Effector memory CD8-positive, alpha-beta T cell (primary cell): ENCODE measurements around the gene CENPB.
"Not testable (repeated sequence)": the region's sequence is repeated elsewhere in the genome, so short reads cannot be mapped to it uniquely, and the experiment has no call there.

Experiments used
- ATAC-seq: fragments of 150-1000 bp; cut with Tn5 transposase; replicated peaks from 2 replicates; pipeline ENCODE4 v1.10.0; 2021; ENCODE audit warnings: mild to moderate bottlenecking, moderate library complexity
- DNase-seq, 3 experiments: peaks; one replicate each; pipeline ENCODE4 v3.0.0; 2021
- H3K27ac Mint-ChIP-seq, 2 donors: one replicate each; pipeline ENCODE4 v1.8.0; 2022; ENCODE audit warnings: mild to moderate bottlenecking in 2 of 2, mixed read lengths in 2 of 2, moderate library complexity in 2 of 2
- H3K27me3 Mint-ChIP-seq, 2 donors: one replicate each; pipeline ENCODE4 v1.8.0; 2022; ENCODE audit warnings: mixed read lengths in 2 of 2
- H3K36me3 Mint-ChIP-seq: one replicate; pipeline ENCODE4 v1.8.0; 2022; ENCODE audit warnings: mild to moderate bottlenecking, moderate library complexity, mixed read lengths; ENCODE audit not compliant: insufficient read depth
- H3K4me1 Mint-ChIP-seq, 2 donors: one replicate each; pipeline ENCODE4 v1.8.0; 2022; ENCODE audit warnings: low read depth in 2 of 2, mixed read lengths in 2 of 2
- H3K4me3 Mint-ChIP-seq, 2 donors: one replicate each; pipeline ENCODE4 v1.8.0; 2022; ENCODE audit warnings: mild to moderate bottlenecking in 2 of 2, mixed read lengths in 2 of 2, moderate library complexity in 2 of 2
- H3K9me3 Mint-ChIP-seq, 2 donors: one replicate each; pipeline ENCODE4 v1.8.0; 2022; ENCODE audit warnings: mixed read lengths in 2 of 2

The CENPB gene

GRCh38 chr20:3794701-3795420 lies 8.3 kb upstream of the CENPB start:
- peak overlapping the region; percentile 99 to 100 for H3K4me3 Mint-ChIP-seq

GRCh38 chr20:3794168-3794567 lies 7.6 kb upstream of the CENPB start:
- H3K4me3 Mint-ChIP-seq: peak overlapping the region in 1 of 2 donors; percentile 99
- peaks cover 26 to 28% of the 10 kb centered on the region in 2 donors for H3K4me1 Mint-ChIP-seq
- not testable (repeated sequence) for ATAC-seq, H3K9me3 Mint-ChIP-seq, DNase-seq, H3K27me3 Mint-ChIP-seq, H3K27ac Mint-ChIP-seq
- peaks cover 44% of the 10 kb centered on the region for H3K36me3 Mint-ChIP-seq

More at GRCh38 chr20:3794701-3795420, 8.3 kb upstream of the CENPB start:
- Mint-ChIP-seq H3K27ac (peak overlapping the region; percentile 95 to 97), H3K36me3 (peaks cover 46% of the 10 kb centered on the region), H3K9me3 (no peaks in the 10 kb centered on the region), H3K27me3 (no peaks in the 10 kb centered on the region), H3K4me1 (peaks cover 31 to 34% of the 10 kb centered on the region in 2 donors)
- no peak for DNase-seq
- no peak for ATAC-seq

DNA sequence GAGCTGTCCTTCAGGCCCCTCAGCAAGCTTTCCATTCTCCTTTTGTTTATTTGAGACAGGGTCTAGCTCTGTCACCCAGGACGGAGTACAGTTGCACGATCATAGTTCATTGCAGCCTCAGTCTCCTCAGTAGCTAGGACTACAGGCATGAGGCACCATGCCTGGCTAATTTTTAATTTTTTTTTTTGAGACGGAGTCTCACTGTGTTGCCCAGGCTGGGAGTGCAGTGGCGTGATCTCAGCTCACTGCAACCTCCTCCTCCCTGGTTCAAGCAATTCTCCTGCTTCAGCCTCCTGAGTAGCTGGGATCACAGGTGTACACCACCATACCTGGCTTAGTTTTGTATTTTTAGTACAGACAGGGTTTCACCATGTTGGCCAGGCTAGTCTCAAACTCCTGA lies 2.7 kb upstream of the CENPB start:
- H3K27me3 Mint-ChIP-seq, H3K9me3 Mint-ChIP-seq, ATAC-seq, H3K4me3 Mint-ChIP-seq, DNase-seq: not testable (repeated sequence)
- Mint-ChIP-seq H3K27ac (peak overlapping the region in 1 of 2 donors; percentile 90), H3K4me1 (peaks cover 21 to 26% of the 10 kb centered on the region in 2 donors), H3K36me3 (peaks cover 19% of the 10 kb centered on the region)

GRCh38 chr20:3788685-3789155 lies 2.2 kb upstream of the CENPB start:
- ATAC-seq (no peak), DNase-seq (no peak)
- no peaks in the 10 kb centered on the region for H3K9me3 Mint-ChIP-seq
- peaks cover 19% of the 10 kb centered on the region for H3K36me3 Mint-ChIP-seq
- peaks cover 24 to 28% of the 10 kb centered on the region in 2 donors for H3K4me1 Mint-ChIP-seq
- H3K27ac Mint-ChIP-seq: peak overlapping the region in 1 of 2 donors; percentile 90
- no peak overlapping the region for H3K4me3 Mint-ChIP-seq
- H3K27me3 Mint-ChIP-seq: no peaks in the 10 kb centered on the region

DNA sequence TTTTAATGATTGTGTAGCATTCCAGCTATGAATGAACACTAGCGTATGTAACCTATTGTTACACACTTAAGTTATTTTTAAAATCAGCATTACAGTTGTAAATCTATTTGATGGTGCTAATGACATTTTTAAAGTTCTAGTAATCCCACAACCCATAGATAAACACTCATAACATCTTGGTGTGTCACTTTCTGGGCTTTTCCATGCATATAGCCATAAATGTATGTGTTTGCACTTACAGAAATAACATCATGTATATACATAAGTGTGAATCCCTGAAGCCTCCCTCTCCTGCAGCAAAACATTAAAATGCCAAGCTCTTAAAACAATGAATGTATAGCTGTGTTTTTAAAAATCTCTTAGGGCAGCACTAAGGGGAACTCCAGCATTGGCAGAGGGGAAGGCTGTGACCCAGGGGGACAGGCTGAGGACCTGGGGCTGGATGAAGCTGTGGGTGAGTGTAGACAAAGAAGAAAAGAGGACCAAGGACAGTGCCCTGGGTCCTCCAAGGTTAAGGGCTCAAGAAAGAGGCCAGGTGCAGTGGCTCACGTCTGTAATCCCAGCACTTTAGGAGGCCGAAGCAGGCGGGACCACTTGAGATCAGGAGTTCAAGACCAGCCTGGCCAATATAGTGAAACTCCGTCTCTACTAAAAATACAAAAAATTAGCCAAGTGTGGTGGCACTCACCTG lies 929 bp upstream of the CENPB start:
- DNase-seq (no peak), ATAC-seq (no peak)
- H3K9me3 Mint-ChIP-seq: no peaks in the 10 kb centered on the region
- no peaks in the 10 kb centered on the region for H3K27me3 Mint-ChIP-seq
- peak overlapping the region; percentile 26 to 62 for H3K4me3 Mint-ChIP-seq
- peaks cover 19% of the 10 kb centered on the region for H3K36me3 Mint-ChIP-seq
- H3K4me1 Mint-ChIP-seq: peaks cover 27 to 32% of the 10 kb centered on the region in 2 donors
- H3K27ac Mint-ChIP-seq: peak overlapping the region in 1 of 2 donors; percentile 23

GRCh38 chr20:3786126-3786484 lies 435 bp downstream of the CENPB start:
- Mint-ChIP-seq H3K27me3 (no peaks in the 10 kb centered on the region), H3K9me3 (no peaks in the 10 kb centered on the region), H3K4me3 (peak overlapping the region; percentile 70 to 80), H3K27ac (peak overlapping the region in 1 of 2 donors; percentile 67), H3K36me3 (peaks cover 19% of the 10 kb centered on the region), H3K4me1 (peaks cover 36 to 42% of the 10 kb centered on the region in 2 donors)
- ATAC-seq: peak; percentile 36
- peak in 1 of 3 experiments; percentile 32 for DNase-seq

DNA sequence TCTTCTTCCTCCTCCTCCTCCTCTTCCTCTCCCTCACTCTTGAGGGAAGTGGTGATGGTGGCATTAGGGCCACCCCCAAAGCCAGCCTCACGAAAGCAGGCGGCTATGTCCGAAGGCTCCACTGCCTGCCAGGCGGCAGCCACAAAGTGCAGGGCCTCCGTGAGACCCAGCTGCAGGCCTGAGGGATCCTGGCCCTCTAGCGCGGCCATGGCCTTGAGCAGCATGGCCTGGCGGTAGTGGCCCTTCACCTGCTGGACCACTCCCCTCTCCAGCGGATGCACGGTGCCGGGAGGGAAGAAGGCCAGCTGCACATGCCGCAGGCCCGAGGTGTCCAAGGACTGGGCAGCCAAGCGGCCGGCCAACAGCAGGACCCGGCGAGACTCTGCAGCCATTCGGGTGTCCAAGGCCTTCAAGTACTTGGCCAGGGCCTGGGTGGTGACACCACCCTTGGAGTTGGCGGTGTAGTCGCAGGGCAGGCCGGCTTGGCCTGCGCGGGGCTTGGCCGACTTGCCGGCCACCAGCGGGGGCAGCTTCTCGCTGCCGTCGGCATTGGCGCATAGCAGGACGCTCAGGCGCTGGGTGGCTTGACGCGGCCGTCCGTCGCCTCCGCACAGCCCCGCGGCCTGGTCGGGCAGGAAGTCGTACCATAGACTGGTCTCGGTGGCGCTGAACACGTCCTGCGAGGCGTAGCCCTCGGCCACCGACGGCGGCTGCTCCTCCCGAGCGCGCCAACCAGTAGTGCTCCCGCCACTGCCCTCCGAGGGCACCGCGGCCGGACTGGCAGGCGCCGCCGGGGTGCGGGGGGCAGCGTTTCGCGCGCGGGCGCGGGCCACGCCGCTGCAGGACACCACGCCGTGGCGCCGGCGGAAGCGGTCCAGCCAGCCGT lies 1.1 kb downstream of the CENPB start:
- H3K27me3 Mint-ChIP-seq: no peaks in the 10 kb centered on the region
- ATAC-seq: no peak

DNA sequence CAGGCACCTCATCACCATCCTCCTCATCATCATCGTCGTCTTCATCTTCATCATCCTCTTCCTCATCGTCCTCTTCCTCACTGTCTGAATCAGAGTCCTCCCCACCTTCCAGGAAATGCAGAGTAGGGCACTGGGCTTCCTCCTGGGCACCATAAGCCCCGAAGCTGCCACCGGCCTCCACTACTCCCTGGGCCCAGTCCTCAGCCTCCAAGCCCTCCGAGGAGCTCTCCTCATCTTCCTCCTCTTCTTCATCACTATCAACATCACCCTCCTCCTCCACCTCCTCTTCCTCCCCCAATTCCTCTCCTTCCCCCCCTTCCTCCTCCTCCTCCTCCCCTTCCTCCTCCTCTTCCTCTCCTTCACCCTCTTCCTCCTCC lies 1.7 kb downstream of the CENPB start:
- ATAC-seq: no peak

More for the DNA sequence above, 1.1 kb downstream of the CENPB start:
- Mint-ChIP-seq H3K36me3 (peaks cover 19% of the 10 kb centered on the region), H3K9me3 (no peaks in the 10 kb centered on the region), H3K4me3 (peak overlapping the region; percentile 73 to 80), H3K27ac (peak overlapping the region in 1 of 2 donors; percentile 67), H3K4me1 (peaks cover 42 to 49% of the 10 kb centered on the region in 2 donors)
- DNase-seq: no peak

GRCh38 chr20:3784216-3784853 lies 2.2 kb downstream of the CENPB start:
- Mint-ChIP-seq H3K27ac (peak overlapping the region; percentile 21 to 86), H3K36me3 (peaks cover 14% of the 10 kb centered on the region), H3K27me3 (no peaks in the 10 kb centered on the region), H3K4me1 (peaks cover 44 to 55% of the 10 kb centered on the region in 2 donors), H3K9me3 (no peaks in the 10 kb centered on the region), H3K4me3 (peak overlapping the region; percentile 49 to 73)
- DNase-seq (no peak), ATAC-seq (no peak)

More for the DNA sequence above, 1.7 kb downstream of the CENPB start:
- Mint-ChIP-seq H3K27ac (peak overlapping the region; percentile 21 to 86), H3K36me3 (peaks cover 18% of the 10 kb centered on the region), H3K9me3 (no peaks in the 10 kb centered on the region), H3K27me3 (no peaks in the 10 kb centered on the region), H3K4me1 (peaks cover 44 to 51% of the 10 kb centered on the region in 2 donors), H3K4me3 (peak overlapping the region; percentile 49 to 73)
- DNase-seq: no peak

DNA sequence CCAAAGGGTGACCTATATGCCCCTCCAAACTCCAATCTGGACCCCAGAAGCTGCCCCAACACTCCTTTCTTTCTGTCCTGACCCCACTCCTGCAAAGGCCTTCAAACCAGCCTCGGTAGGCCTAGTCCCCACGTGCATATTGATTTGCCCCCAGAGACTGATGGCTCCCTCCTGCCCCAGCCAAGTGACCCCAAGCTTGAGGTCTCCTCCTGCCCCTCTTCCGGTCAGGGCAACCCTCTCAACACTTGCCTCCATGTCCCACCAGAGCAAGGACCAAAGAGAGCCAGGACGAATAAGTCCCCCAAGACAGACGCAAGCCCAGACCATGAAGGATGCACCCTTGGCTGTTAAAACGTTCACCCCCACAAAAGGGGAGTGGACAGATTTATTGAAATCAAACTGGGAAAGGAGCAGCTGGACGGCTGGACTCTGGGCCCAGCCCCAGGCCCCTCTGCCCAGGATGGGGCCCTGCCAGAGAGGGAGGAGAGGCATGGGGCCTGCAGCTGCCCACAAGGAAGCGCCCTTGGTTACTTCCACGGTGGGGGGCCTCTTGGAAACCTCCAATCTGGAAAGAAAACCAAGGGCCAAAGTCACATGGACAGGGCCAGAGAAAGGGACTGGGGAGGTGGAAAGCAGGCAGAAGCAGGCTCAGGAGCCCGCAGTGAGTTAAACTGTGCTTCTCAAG lies 2.9 kb downstream of the CENPB start:
- no peak for ATAC-seq
- no peak overlapping the region for H3K27ac Mint-ChIP-seq
- no peaks in the 10 kb centered on the region for H3K9me3 Mint-ChIP-seq
- peaks cover 14% of the 10 kb centered on the region for H3K36me3 Mint-ChIP-seq
- no peaks in the 10 kb centered on the region for H3K27me3 Mint-ChIP-seq
- peaks cover 39 to 50% of the 10 kb centered on the region in 2 donors for H3K4me1 Mint-ChIP-seq
- H3K4me3 Mint-ChIP-seq: no peak overlapping the region
- no peak for DNase-seq

- H3K36me3 Mint-ChIP-seq: peaks cover 14% of the 10 kb centered on the region
- no peaks in the 10 kb centered on the region for H3K9me3 Mint-ChIP-seq
- no peak for DNase-seq
- no peak for ATAC-seq
- no peaks in the 10 kb centered on the region for H3K27me3 Mint-ChIP-seq
- no peak overlapping the region for H3K27ac Mint-ChIP-seq
- peaks cover 41 to 52% of the 10 kb centered on the region in 2 donors for H3K4me1 Mint-ChIP-seq
- H3K4me3 Mint-ChIP-seq: no peak overlapping the region
Observed at GRCh38 chr20:3783068-3783489, 3.5 kb downstream of the CENPB start.

DNA sequence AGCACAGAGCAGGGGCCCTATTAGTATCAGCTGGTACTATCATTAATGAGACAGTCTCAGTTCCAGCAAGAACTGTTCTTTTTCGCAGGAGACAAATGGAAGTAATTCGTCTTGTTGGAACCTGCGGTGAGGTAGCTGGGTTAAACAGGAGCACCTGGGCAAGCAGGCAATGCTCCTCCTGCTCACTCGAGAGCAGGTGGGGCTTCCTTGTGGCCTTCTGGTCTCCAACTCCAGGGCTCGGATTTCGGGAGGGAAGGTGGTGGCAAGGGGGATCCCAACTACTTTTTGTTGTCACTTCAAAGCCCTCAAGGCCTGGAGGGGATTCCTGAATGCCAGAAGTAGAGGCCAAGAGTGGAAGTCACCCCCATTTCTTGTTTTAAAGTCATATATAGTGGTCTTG lies 3.9 kb downstream of the CENPB start:
- no peak for DNase-seq
- Mint-ChIP-seq H3K4me3 (no peak overlapping the region), H3K9me3 (no peaks in the 10 kb centered on the region), H3K27me3 (no peaks in the 10 kb centered on the region), H3K4me1 (peaks cover 39 to 49% of the 10 kb centered on the region in 2 donors), H3K27ac (peak overlapping the region; percentile 72 to 87), H3K36me3 (peaks cover 14% of the 10 kb centered on the region)
- no peak for ATAC-seq
